ENCODE results near the gene GUCA1A.
"Not testable (repeated sequence)": the region's sequence is repeated elsewhere in the genome, so short reads cannot be mapped to it uniquely, and the experiment has no call there.

The GUCA1A gene

DNA sequence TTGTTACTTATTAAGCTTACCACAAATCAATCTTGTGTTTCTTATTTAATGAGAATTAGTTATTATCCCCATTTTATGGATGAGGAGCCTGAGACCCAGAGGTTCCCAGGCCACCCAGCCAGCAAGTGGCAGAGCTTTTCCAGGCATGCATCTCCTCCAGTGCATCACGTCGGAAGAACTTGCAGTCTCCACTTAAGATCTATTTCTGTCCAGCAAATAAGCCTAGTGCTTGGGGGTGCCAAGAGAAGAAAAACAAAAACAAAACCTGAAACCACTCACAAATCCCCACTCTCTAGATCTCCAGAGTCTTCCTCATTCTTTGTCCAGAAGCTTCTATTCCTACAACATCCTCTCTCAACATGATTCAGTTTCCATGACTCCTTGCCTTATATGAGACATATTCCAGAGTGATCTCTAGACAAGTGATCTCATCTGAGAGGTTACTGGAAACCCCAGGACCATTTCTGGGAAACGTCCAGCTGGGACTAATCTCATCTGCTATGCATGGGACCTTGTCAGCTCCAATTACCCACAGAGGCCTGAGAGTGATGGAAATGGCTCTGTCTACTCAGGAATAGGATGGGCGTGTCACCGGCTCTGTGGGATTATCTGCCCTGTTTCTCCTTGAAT, 17.5 kb downstream of the GUCA1A start:
- H3K27ac ChIP-seq: no peak overlapping the region
- TF ChIP-seq, protein P1, sequence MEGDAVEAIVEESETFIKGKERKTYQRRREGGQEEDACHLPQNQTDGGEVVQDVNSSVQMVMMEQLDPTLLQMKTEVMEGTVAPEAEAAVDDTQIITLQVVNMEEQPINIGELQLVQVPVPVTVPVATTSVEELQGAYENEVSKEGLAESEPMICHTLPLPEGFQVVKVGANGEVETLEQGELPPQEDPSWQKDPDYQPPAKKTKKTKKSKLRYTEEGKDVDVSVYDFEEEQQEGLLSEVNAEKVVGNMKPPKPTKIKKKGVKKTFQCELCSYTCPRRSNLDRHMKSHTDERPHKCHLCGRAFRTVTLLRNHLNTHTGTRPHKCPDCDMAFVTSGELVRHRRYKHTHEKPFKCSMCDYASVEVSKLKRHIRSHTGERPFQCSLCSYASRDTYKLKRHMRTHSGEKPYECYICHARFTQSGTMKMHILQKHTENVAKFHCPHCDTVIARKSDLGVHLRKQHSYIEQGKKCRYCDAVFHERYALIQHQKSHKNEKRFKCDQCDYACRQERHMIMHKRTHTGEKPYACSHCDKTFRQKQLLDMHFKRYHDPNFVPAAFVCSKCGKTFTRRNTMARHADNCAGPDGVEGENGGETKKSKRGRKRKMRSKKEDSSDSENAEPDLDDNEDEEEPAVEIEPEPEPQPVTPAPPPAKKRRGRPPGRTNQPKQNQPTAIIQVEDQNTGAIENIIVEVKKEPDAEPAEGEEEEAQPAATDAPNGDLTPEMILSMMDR (IDR thresholded peaks at IDR 0.05): no peak
- no peak for TF ChIP-seq ZFX (IDR thresholded peaks at IDR 0.05; ENCODE audit: borderline replicate concordance)

DNA sequence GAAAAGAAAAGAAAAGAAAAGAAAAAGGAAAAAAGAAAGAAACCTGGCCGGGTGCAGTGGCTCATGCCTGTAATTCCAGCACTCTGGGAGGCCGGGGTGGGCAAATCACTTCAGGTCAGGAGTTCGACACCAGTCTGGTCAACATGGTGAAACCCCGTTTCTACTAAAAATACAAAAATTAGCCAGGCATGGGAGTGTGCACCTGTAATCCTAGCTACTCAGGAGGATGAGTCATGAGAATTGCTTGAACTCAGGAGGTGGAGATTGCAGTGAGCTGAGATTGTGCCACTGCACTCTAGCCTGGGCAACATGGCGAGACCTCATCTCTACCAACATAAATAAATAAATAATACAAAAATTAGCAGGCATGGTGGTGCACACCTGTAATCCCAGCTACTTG, 19.2 kb downstream of the GUCA1A start:
- H3K27ac ChIP-seq: not testable (repeated sequence)

DNA sequence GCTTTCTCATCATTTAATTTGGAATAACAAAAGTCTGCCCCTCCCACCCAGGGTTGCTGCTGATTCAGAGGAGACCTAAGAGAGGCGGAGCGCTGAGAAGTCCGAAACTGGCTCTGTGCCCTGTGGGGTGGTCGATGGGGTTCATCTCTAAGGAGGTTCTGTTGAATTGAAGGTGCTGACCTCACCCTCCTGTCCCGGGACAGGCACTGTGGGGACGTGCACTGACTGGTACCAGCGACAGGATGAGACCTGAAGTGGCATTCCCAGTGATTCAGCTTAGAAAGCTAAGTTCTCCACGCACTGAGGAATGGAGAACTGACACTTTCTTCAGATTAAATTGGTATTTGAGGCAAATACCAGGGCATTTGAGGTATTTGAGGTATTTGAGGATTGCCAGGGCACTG, 20.3 kb downstream of the GUCA1A start:
- TF ChIP-seq ZFX (IDR thresholded peaks at IDR 0.05; ENCODE audit: borderline replicate concordance): no peak
- TF ChIP-seq, protein P1 (IDR thresholded peaks at IDR 0.05): no peak
- no peak overlapping the region for H3K27ac ChIP-seq

DNA sequence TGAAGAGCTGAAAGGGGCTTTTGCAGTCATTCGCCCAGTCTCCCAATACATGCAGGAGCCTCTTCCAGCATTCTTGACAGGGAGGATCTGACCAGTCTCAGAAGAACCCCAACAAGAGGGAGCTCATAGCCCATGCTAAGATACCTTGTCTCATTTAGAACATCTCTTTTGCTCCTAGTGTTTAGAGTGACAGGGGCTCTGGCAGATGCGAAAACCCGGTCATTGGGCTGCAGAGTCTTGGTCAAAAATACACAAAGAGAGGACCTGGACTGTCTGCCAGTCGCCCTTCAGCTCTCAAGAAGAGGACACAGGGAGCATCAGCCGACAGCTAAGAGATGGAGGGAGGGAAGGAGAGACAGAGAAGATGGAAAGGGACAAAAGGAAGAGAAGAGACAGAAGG, 20.9 kb downstream of the GUCA1A start:
- no peak overlapping the region for H3K27ac ChIP-seq
- no peak for TF ChIP-seq ZFX (IDR thresholded peaks at IDR 0.05; ENCODE audit: borderline replicate concordance)
- TF ChIP-seq, protein P1 (IDR thresholded peaks at IDR 0.05): no peak

- no peak overlapping the region for H3K27ac ChIP-seq
- TF ChIP-seq, protein P1 (IDR thresholded peaks at IDR 0.05): no peak
- no peak for TF ChIP-seq ZFX (IDR thresholded peaks at IDR 0.05; ENCODE audit: borderline replicate concordance)
These were observed 22.3 kb downstream of the GUCA1A start for GRCh38 chr6:42195415-42195814.

DNA sequence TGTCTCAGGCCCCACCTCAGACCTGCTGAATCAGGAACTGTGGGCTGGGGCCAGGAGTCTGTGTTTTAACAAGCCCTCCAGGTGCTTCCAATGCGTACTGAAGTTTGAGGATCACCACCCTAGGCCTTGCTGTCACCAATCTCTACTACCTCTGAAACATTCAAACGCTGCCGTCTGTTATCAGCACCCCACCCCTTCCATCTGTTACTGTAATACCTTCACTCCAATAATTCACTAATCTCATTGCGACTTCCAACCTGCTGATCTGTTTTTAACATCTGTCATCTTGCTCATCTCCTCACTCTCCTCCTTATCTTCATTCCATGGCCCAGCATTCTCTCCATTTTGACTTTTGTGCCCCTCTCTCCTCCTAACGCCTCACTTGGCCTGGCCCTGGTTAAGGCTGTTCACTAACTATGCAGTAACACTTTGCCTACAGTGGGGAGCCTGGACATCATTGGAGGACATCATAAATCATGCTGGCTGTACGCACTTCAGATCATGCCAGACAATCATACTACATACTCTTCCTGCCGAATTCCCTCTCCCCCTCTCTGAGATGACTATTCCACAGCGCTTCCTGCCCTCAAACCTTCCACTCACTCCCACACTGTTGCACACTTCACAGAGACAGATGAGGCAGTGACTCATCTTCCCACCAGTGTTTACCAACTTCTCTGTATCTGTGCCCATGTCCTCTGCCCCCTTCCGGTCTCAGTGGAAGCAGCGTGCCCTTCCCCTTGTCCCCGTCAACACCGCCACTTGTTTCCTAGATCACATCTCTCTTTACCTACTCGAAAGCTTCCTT, 24.6 kb downstream of the GUCA1A start:
- H3K27ac ChIP-seq: no peak overlapping the region
- TF ChIP-seq, protein P1 (IDR thresholded peaks at IDR 0.05): no peak
- TF ChIP-seq ZFX (IDR thresholded peaks at IDR 0.05; ENCODE audit: borderline replicate concordance): no peak

GRCh38 chr6:42199106-42199981, 26.2 kb downstream of the GUCA1A start:
- H3K27ac ChIP-seq: peak overlapping the region; percentile 59
- TF ChIP-seq ZFX (IDR thresholded peaks at IDR 0.05; ENCODE audit: borderline replicate concordance): no peak
- TF ChIP-seq, protein P1 (IDR thresholded peaks at IDR 0.05): no peak
